ENCODE data around the gene CTNNA3. TPM values are rescaled to one million over a fixed set of nuclear protein-coding genes. Genes with fewer than 3 reads are reported as not detected.
"Not testable (repeated sequence)": the region's sequence is repeated elsewhere in the genome, so short reads cannot be mapped to it uniquely, and the experiment has no call there.

CTNNA3 gene
- total RNA-seq, 2 donors from 2014 or later, result 0.37 to 1.1 TPM

DNA sequence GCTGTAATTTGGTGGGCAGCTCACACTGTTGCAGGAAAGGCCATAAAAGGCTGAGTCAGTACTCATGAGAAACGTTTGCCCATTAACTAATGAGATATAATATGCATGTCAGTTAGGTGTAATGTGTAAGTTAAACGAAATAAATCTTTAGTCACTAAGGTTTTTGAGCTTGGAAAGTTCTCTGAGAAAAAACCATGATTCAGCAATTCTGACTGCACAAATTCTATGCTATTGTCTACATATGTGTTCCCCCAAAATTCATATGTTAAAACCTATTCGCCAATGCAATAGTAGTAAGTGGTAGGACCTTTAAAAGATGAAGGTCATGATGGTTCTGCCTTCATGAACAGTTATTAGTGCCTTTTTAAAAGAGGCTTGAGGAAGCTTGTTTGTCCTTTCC lies 1329.8 kb downstream of the CTNNA3 start:
- no peak for DNase-seq
- H3K9me3 ChIP-seq, result no peaks in the 10 kb centered on the region
- TF ChIP-seq, protein P1, sequence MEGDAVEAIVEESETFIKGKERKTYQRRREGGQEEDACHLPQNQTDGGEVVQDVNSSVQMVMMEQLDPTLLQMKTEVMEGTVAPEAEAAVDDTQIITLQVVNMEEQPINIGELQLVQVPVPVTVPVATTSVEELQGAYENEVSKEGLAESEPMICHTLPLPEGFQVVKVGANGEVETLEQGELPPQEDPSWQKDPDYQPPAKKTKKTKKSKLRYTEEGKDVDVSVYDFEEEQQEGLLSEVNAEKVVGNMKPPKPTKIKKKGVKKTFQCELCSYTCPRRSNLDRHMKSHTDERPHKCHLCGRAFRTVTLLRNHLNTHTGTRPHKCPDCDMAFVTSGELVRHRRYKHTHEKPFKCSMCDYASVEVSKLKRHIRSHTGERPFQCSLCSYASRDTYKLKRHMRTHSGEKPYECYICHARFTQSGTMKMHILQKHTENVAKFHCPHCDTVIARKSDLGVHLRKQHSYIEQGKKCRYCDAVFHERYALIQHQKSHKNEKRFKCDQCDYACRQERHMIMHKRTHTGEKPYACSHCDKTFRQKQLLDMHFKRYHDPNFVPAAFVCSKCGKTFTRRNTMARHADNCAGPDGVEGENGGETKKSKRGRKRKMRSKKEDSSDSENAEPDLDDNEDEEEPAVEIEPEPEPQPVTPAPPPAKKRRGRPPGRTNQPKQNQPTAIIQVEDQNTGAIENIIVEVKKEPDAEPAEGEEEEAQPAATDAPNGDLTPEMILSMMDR (IDR thresholded peaks at IDR 0.05), result no peak
- H3K36me3 ChIP-seq, result no peaks in the 10 kb centered on the region
- no peak overlapping the region for H3K4me3 ChIP-seq
- no peaks in the 10 kb centered on the region for H3K27me3 ChIP-seq
- intact Hi-C loops (cut with DNase I), result no loop called here
- no peak overlapping the region for H3K9ac ChIP-seq (ENCODE audit: low read depth in 2 of 2, low read length in 2 of 2)
- H3K4me1 ChIP-seq, result no peaks in the 10 kb centered on the region
- no peak overlapping the region for H3K27ac ChIP-seq

DNA sequence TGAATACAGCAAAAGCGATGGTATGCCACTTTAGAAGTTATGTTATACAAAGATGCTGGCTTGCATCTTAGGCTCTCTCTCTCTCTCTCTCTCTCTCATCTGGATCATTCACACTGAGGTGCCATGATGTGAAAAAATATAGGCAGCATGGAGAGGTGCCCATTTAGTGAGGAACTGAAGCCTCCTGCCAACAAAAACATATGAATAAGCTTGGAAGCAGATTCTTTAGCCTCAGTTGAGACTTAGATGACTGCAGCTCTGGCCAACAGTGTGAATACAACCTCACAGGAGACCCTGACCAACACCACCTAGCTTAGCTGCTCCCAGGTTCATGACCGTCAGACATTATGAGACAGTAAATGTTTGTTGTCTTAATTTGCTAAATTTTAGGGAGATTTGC lies 1330.3 kb downstream of the CTNNA3 start:
- DNase-seq, result no peak

DNA sequence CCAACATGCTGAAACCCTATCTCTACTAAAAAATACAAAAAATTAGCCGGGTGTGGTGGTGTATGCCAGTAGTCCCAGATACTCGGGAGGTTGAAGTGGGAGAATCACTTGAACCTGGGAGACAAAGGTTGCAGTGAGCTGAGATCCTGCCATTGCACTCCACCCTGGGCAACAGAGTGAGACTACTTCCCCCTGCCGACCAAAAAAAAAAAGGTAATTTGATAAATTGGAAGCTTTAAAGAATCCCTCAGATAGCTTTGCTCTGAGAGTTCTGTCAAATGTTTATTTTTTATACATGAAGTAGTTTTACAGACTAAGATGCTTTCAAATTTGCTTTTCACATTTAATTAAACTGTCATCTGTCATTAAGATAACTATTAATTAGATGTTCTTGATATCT lies 1333.5 kb downstream of the CTNNA3 start:
- H3K9ac ChIP-seq (ENCODE audit: low read depth in 2 of 2, low read length in 2 of 2), result no peak overlapping the region
- TF ChIP-seq, protein P1 (IDR thresholded peaks at IDR 0.05), result no peak
- no peaks in the 10 kb centered on the region for H3K36me3 ChIP-seq
- no peaks in the 10 kb centered on the region for H3K4me1 ChIP-seq
- no peaks in the 10 kb centered on the region for H3K27me3 ChIP-seq
- intact Hi-C loops (cut with DNase I), result no loop called here
- no peak overlapping the region for H3K4me3 ChIP-seq
- H3K27ac ChIP-seq, result no peak overlapping the region
- no peaks in the 10 kb centered on the region for H3K9me3 ChIP-seq
- DNase-seq, result no peak

More for the DNA sequence above, 1330.3 kb downstream of the CTNNA3 start:
- no peaks in the 10 kb centered on the region for H3K27me3 ChIP-seq
- no peak overlapping the region for H3K27ac ChIP-seq
- no peaks in the 10 kb centered on the region for H3K36me3 ChIP-seq
- H3K9me3 ChIP-seq, result no peaks in the 10 kb centered on the region
- H3K9ac ChIP-seq (ENCODE audit: low read depth in 2 of 2, low read length in 2 of 2), result no peak overlapping the region
- TF ChIP-seq, protein P1 (IDR thresholded peaks at IDR 0.05), result no peak
- H3K4me1 ChIP-seq, result no peaks in the 10 kb centered on the region
- no peak overlapping the region for H3K4me3 ChIP-seq
- intact Hi-C loops (cut with DNase I), result no loop called here

DNA sequence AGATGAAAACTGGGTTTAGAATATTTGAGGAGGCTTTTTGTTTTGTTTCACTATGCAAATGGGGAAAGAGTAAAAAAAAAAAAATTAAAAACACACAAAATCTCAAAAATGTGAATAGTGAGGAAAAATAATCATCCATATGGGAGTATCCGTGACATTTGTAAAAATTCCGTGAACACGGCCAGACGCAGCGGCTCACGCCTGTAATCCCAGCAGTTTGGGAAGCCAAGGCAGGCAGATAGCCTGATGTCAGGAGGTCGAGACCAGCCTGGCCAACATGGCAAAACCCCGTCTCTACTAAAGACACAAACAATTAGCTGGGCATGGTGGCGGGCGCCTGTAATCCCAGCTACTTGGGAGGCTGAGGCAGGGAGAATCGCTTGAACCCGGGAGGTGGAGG lies 1342.2 kb downstream of the CTNNA3 start:
- intact Hi-C loops (cut with DNase I); H3K36me3 ChIP-seq; H3K9me3 ChIP-seq; H3K27ac ChIP-seq; DNase-seq; H3K27me3 ChIP-seq; H3K9ac ChIP-seq (ENCODE audit: low read depth in 2 of 2, low read length in 2 of 2); H3K4me1 ChIP-seq; H3K4me3 ChIP-seq: not testable (repeated sequence)

DNA sequence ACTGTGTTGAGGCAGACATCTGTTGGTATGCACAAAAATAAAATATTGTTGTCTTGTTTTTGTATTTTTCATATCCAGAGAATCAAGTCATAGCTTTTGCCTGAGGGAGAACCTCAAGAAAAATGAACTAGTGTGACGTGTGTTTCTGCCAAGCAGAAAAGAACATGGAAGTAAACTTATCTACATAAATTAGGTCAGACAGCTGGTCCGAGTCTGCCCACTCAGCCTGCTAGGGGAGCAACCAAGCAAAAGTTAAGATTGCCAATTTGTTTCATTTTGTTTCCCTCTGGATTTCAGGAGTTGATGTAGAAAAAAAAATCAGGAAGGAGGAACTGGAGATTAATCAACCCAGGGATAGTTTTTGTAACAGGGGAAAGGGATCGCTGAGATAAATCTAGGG lies 1342.6 kb downstream of the CTNNA3 start:
- no peaks in the 10 kb centered on the region for H3K4me1 ChIP-seq
- intact Hi-C loops (cut with DNase I), result no loop called here
- no peak overlapping the region for H3K4me3 ChIP-seq
- no peak overlapping the region for H3K9ac ChIP-seq (ENCODE audit: low read depth in 2 of 2, low read length in 2 of 2)
- H3K36me3 ChIP-seq, result no peaks in the 10 kb centered on the region
- DNase-seq, result no peak
- no peaks in the 10 kb centered on the region for H3K9me3 ChIP-seq
- TF ChIP-seq, protein P1 (IDR thresholded peaks at IDR 0.05), result no peak
- H3K27ac ChIP-seq, result no peak overlapping the region
- no peaks in the 10 kb centered on the region for H3K27me3 ChIP-seq

DNA sequence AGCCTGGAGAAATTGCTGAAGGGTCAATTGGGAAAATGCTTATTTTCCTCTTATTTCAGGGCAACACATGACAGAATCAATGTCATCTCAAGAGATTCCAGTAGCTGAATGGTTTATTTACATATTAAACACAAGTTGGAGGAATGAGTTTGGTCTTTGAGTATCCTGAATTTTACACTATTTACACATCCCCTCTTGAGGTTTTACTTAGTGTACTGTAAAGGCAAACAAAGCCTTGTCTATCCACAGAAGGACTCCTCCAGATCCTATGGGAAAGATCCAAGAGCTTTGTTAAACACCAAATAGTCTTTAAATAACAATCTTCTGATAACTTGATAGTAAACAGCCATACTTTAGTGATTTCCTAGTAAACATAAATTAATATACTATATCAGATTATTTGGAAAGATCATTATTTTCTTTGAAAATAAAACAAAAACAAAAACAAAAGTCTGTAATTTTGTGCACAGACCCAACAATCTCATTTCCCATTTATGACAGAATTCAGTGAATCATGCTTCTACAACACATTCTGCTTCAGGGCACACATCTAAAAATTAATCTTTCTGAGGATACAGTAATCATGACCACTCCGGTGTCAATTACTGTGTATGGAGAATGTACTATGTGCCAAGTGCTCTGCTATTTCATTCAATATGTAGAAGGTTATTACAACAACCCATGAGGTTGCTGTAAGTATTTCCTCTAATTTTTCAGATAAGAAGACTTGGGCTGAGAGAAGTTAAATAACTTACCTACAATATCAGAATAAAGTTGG lies 1345.2 kb downstream of the CTNNA3 start:
- intact Hi-C loops (cut with DNase I), result no loop called here
- Histone ChIP-seq H3K9ac (ENCODE audit: low read depth in 2 of 2, low read length in 2 of 2) (no peak overlapping the region), H3K27ac (no peak overlapping the region), H3K4me3 (no peak overlapping the region), H3K36me3 (no peaks in the 10 kb centered on the region), H3K27me3 (no peaks in the 10 kb centered on the region), H3K9me3 (no peaks in the 10 kb centered on the region), H3K4me1 (no peaks in the 10 kb centered on the region)
- DNase-seq, result no peak
- TF ChIP-seq, protein P1 (IDR thresholded peaks at IDR 0.05), result no peak

Measured in colonic mucosa (tissue), 4 donors.